Fibroblast of lung (primary cell): ENCODE measurements around the gene FCN2.

Source experiments
- CTCF ChIP-seq, 2 donors: IDR thresholded peaks in 1 of 2; conservative IDR thresholded peaks in 1 of 2; 1 replicate in 1 of 2; 2 replicates in 1 of 2; pipeline ENCODE4 v1.5.1; 2011 to 2012; ENCODE audit warnings: low read length in 2 of 2, control low read depth in 1 of 2, inconsistent platforms in 1 of 2, low read depth in 1 of 2, mild to moderate bottlenecking in 1 of 2
- EZH2 ChIP-seq: IDR thresholded peaks from 2 replicates; pipeline ENCODE4 v1.5.1; 2012; ENCODE audit warnings: low read length, control low read depth, mild to moderate bottlenecking; ENCODE audit errors: missing control alignments

- TF ChIP-seq CTCF (conservative IDR thresholded peaks at IDR 0.05 in 1 of 2, IDR thresholded peaks at IDR 0.05 in 1 of 2; ENCODE audit: low read depth in 1 of 2, low read length in 2 of 2) (no peak), EZH2 (no peak)
Observed at GRCh38 chr9:134912126-134912840, 31.7 kb downstream of the FCN2 start.
